IPS-NIHi7 (cell line): Measurements from ENCODE around the gene BRINP1.

Source experiments
- DNase-seq: peaks from one replicate; pipeline ENCODE4 v3.0.0; 2012; ENCODE audit warnings: mixed read lengths; ENCODE audit errors: extremely low spot score

Gene BRINP1

GRCh38 chr9:119282476-119283077 is 86.7 kb downstream of the BRINP1 start:
- no peak for DNase-seq

- no peak for DNase-seq
Observed at GRCh38 chr9:119280740-119281485, 88.3 kb downstream of the BRINP1 start.

- DNase-seq = no peak
Observed at GRCh38 chr9:119278171-119278570, 91.1 kb downstream of the BRINP1 start.

- DNase-seq = no peak
Observed at GRCh38 chr9:119273984-119274665, 95.1 kb downstream of the BRINP1 start.

- DNase-seq = no peak
Observed at GRCh38 chr9:119273325-119273904, 95.8 kb downstream of the BRINP1 start.

GRCh38 chr9:119272500-119273211 is 96.6 kb downstream of the BRINP1 start:
- no peak for DNase-seq

- DNase-seq = no peak
Observed at GRCh38 chr9:119268985-119269384, 100.2 kb downstream of the BRINP1 start.

GRCh38 chr9:119264165-119264564 is 105.1 kb downstream of the BRINP1 start:
- DNase-seq = no peak

GRCh38 chr9:119257592-119257991 is 111.6 kb downstream of the BRINP1 start:
- DNase-seq = no peak

GRCh38 chr9:119255116-119255515 is 114.1 kb downstream of the BRINP1 start:
- no peak for DNase-seq

- peak; percentile 41 for DNase-seq
Observed at GRCh38 chr9:119252671-119253299, 116.5 kb downstream of the BRINP1 start.

- DNase-seq = no peak
Observed at GRCh38 chr9:119251936-119252335, 117.3 kb downstream of the BRINP1 start.

GRCh38 chr9:119250730-119251129 is 118.5 kb downstream of the BRINP1 start:
- DNase-seq = no peak

- DNase-seq = no peak
Observed at GRCh38 chr9:119240546-119240945, 128.7 kb downstream of the BRINP1 start.

- no peak for DNase-seq
Observed at GRCh38 chr9:119234636-119235035, 134.6 kb downstream of the BRINP1 start.

- no peak for DNase-seq
Observed at GRCh38 chr9:119227422-119227821, 141.8 kb downstream of the BRINP1 start.

- no peak for DNase-seq
Observed at GRCh38 chr9:119224431-119224830, 144.8 kb downstream of the BRINP1 start.

- no peak for DNase-seq
Observed at GRCh38 chr9:119221276-119221675, 148.0 kb downstream of the BRINP1 start.

GRCh38 chr9:119218293-119218692 is 150.9 kb downstream of the BRINP1 start:
- no peak for DNase-seq

GRCh38 chr9:119216651-119217331 is 152.4 kb downstream of the BRINP1 start:
- no peak for DNase-seq

- DNase-seq = no peak
Observed at GRCh38 chr9:119215651-119216050, 153.6 kb downstream of the BRINP1 start.
